Medulla oblongata (tissue), 1 donor: ENCODE measurements around the gene BCKDHA.
"Not testable (repeated sequence)": the region's sequence is repeated elsewhere in the genome, so short reads cannot be mapped to it uniquely, and the experiment has no call there.

Experiments used
- DNase-seq: peaks from one replicate; pipeline ENCODE4 v3.0.0-alpha.2; 2015; ENCODE audit errors: extremely low spot score

The BCKDHA gene

DNA sequence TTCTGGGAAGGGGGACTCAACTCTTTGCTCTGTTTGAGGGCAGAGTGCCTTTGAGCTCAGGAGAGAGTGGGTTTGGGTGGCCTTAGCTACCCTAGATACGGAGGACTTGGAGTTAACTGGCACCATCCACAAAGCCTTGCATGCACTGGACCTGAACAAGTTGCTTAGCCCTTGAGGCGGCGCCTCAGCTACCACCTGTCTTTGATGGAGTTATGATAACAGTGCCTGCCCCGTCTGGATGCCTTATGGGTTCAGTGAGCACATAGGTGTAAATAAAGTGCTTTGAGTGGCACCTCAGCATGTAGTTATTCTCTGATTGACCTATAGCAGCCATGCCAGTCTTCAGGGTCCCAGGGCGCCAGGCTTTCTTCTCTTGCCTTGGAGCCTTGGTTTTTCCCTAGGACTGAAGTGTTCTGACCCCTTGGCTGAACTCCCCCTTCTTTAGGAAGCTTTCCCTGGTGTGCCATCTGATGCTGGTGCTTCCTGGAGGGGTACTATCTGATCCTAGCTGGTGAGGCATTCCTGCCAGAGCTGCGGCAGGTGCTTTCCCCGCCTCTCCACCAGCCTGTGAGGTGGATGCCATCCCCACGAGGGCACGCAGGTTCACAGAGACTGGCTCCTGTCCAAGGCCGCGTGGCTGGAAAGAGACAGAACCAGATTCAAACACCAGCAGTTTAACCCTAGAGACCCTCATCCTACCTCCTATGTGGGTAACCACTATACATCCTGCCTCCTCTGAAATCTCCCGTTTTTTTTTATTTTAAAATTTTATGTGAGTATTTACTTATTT, 5.8 kb downstream of the BCKDHA start:
- DNase-seq, result no peak

DNA sequence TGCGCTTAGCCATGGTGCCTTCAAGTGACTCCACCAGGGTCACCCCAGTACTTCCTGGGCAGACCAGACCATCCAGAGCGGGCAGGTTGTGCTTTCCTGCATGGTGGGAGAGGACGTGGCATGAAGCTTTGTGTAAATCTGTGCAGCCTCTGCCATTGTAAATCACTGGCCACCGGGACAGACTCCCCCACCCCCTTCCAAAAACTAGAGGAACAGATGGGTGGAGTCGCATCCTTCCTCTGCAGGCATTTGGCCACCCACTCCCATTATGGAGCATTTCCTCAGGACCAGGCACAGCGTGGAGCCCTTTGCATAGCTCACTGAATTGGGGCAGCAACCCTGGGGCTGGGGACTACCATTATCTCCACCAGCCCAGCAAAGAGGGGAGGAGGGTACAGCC, 8.2 kb downstream of the BCKDHA start:
- DNase-seq, result no peak

DNA sequence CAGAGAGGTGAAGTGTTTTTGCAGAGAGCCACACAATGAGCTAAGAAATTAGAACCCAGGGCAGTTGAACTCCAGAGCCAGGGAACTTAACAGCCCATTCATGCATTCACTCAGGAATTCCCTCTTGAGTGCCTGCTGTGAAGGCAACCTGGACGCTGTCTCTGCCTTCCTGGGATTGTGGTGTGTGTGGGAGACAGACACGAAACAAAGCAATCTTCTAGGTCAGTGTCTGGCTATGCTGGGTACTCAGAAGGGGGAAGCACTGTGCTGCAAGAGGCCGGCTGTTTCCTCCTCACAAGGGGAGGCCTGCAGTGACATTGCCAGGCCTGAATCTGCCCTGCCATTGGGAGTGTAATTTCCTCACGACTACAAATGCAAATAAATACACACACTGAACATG, 9.7 kb downstream of the BCKDHA start:
- peak; percentile 21 for DNase-seq

DNA sequence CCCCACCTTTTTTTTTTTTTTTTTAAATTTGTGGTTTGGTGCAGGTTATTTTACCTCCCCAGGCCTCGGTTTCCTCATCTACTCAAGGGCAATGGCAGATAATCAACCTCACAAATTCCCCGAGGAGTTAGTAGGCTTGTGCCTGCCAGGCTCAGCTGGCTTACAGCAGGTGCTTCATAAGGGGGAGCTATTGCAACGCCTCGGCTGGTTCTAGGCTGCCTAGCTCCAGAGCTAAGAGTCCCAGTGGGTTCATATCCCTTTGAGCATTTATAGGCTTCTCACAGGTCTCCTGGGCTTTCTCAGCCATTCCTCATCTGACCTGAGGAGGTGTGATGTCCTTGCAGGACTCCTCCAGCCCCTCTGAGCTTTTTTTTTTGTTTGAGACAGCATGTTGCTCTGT, 10.6 kb downstream of the BCKDHA start:
- DNase-seq, result no peak

DNA sequence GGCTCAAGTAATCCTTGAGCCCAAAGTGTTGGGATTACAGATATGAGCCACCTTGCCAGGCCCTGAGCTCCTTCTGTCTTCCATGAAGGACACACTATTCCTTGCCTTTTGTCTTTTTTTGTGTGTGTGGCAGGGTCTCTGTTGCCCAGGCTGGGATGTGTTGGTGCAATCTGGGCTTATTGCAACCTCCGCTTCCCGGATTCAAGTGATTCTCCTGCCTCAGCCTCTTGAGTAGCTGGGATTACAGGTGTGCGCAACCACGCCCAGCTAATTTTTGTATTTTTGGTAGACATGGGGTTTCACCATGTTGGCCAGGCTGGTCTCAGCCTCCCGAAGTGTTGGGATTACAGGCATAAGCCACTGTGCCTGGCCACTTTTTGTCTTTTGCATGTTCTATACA, 11.2 kb downstream of the BCKDHA start:
- not testable (repeated sequence) for DNase-seq

DNA sequence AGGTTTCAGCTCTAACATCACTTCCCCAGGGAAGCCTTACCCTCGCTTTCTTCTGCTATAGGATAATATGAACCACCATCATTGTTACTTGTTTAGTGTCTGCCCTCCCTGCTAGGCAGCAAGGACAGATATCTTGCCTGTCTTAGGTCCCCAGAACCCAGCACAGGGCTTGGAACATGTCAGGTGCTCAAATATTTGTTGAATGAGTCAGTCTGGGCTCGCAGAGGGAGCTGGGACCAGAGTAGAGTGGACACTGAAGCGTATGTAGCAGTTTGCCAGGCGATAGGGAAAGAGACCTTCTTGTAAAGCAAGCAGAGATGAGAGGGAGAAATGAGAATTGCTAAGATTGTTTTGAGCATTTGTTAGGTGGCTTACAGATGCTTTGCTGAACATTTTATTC, 11.7 kb downstream of the BCKDHA start:
- DNase-seq, result no peak

DNA sequence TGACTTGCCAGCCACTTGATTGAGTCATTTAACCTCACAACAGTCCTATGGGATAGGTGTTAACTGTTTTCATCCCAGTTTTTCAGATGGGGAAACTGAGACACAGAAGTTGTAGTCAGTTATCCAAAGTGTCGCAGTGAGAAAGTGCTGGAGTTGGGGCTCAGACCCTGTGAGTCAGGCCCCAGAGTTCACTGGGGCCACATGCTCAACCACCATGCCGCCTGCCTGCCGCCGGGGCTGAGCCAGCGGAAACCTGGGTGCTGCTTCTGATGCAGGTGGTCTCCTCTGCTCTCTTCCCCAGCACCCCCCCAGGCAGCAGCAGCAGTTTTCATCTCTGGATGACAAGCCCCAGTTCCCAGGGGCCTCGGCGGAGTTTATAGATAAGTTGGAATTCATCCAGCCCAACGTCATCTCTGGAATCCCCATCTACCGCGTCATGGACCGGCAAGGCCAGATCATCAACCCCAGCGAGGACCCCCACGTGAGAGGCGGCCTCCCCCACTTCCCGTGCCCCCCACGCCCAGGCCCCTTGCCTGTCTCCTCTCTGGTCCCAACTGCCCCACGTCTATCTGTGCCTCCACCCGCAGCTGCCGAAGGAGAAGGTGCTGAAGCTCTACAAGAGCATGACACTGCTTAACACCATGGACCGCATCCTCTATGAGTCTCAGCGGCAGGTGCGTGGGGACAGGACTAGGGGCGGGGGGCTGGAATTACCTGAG, 12.9 kb downstream of the BCKDHA start:
- no peak for DNase-seq

DNA sequence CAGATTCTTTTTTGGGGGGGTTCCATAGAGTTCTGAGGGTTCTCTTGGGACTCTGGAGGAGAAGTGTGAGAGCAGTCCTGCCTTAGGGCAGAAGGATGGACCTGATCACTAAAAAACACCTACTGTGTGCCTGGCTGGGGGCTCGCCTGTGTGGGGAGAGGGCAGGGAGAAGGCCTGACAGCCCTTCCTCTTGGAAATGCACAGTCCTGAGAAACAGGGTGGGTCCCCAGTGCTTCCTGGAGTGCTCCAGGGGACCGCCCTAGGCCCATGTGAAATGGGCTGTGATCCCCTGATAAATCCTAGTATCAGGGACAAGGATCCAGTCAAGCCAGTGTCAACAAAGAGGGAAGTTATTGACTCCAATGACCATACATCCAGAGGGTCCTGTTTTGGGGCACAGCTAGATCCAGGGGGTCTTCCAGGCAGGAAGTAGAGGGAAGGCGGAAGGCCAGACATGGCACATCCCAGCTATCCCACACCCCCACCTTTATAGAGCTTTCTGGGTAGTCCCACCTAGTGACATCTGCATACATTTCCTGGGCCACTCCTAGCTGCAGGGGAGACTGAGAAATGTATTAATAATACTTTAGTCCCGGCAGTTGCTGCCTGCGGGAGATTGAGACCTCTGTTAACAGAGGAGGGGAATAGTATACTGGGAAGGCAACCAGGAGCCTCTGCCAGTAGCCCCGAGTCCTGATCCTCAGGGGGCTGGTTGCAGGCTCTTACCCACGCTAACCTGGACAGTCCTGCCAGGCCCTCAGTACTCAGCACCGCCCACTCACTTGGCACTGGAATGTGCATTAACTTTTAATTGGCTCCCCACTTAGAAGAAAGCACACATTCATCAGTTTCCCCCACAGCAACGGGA, 13.7 kb downstream of the BCKDHA start:
- DNase-seq, result no peak

DNA sequence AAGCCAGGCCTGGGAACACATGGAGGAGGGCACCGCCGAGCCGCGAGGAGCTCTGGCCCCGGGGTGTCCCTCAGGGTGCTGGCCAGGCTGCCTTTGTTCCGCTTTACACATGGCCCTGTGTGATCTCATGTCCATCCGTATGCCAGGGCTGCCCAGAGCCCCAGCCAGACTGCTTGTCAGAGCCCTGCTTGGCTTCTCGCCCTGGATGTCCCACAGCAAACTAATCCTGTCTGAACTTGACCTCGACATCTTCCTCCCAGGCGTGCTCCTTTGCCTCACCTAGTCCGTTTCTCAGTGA, 14.3 kb downstream of the BCKDHA start:
- peak; percentile 55 for DNase-seq

DNA sequence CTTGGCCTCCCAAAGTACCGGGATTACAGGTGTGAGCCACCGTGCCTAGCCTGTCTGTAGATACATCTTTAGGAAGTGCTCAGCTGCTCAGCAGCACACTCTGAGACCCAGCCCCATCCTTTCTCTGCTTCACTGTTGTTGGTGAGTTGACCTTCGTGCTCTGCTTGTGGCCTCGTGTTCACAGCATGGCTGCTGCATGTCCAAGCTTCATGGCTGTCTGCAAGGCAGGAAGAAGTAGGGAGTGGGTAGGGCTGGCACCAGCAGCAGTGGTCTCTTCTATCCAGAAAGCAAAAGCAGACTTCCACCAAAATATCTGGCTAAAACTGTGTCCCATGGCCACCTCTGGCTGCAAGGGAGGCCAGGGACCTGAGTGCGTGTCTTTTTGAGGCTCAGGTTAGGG, 15.3 kb downstream of the BCKDHA start:
- DNase-seq, result no peak

DNA sequence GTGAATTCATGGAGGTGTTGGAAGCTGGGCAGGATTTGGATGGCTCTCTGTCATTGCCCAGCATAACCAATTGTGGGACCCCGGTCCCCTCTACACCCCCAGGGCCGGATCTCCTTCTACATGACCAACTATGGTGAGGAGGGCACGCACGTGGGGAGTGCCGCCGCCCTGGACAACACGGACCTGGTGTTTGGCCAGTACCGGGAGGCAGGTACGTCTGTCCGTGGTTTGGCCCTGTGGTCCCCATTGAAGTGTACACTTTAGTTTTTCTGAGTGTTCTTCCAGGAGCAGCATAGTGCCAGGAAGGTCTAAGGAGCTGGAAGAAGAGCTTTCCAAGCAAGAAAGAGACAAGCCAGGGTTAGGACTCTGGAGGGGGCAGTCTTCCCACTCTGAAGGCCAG, 16.3 kb downstream of the BCKDHA start:
- DNase-seq, result no peak

DNA sequence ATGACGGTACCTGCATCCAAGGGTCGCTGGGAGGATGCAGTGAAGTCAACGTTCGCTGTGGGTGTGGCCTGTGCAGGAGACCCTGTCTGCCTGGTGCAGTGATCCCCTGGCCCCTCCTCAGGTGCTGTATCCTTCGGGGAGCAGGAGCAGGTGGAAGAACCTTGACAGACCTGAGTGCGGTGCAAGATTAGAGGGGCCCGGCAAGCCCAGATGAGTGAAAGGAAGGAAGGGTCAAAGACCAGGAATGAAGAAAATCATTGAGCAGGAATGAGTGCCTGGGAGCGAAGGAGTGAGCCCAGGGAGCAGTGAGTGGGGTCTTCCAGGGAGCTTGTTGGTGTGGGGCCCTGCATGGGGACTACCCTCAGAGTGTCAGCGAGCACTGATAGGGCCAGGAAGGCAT, 16.8 kb downstream of the BCKDHA start:
- DNase-seq, result no peak

DNA sequence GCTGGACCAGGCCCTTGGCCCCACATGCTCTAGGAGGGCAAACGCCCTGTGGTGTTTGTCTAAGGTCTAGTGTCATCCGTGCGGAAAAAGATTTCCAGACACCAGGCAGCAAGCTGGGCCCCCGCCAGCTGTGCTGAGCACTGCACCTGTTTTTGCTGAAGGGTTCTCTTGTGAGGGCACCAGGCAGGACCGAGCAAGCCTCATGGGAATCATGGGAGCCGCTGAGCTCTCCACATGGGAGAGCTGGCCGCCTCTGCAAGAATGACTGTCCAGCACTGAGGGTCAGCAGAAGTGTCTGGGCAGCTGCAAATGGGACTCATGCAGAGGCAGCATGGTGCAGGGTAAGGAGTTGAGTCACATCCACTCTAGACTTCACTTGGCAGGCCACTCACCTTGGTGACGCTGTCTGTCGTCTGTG, 17.5 kb downstream of the BCKDHA start:
- no peak for DNase-seq

DNA sequence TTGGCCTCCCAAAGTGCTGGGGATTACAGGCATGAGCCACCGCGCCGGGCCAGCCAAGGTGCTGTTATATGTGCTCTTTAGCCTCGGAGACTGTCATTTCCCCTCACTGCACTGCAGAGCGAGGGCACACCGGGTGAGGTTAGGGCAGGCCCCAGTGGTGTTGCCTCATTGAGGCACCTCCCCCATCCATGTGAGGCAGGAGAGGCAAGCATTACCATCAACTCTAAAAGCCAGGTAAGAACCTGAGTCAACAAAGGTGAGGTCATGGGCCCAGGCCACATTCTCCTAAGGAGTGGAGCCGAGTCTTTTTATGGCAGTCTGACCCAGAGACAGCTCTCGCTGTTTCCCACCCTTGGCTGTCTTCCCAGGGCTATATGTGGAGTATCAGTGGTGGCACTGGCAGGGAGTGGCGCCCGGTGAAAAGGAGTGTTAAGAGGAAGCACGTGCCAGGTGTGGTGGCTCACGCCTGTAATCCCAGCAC, 18.6 kb downstream of the BCKDHA start:
- DNase-seq, result no peak

DNA sequence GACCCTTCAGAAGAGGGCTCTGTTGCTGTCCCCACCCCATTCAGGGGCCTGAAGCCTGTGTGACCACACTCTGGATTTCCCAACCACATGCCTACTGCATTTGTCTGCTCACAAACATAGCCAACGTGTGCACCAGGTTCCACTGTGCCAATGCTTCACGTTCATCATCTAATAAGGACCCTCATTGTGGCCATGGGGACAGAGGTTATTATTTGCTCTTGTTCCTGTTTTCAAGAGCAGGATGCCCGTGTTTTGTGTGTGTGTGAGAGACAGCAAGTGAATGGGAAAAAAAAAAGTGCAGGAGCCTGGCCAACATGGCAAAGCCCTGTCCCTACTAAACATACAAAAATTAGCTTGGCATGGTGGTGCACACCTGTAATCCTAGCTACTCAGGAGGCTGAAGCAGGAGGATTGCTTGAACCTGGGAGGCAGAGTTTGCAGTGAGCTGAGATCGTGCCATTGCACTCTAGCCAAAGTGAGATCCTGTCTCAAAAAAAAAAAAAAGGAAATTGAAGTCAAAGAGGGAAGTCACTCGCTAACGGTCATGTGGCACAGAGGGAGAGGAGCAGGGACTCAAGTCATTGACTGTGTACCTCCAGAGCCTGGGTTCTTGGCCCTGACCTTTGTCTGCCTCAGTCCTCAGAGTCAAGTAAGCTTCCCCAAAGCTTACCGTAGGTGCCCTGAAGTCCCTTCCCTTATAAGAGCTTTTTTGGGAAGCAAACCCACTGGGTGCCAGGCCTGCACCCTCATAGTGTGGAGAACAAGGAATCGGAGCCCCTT, 22.7 kb downstream of the BCKDHA start:
- DNase-seq, result peak; percentile 74

DNA sequence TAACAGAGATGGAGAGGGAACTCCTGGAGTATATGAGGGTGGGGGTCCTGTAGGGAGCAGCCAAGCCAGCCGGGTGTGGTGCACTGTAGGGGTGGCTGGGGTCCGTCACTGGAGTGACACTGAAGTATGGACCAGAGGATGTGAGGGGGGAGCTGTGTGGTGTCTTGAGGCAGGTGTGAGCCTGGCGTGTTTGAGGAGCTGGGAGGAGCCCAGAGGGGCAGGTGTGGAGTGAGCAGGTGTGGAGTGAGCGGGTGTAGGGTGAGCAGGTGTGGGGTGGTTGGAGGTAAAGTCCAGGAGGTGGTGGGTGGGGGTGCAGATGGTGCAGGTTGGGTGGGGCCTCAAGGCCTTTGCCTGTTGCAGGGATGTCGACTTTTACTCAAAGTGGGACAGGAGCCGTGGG, 23.7 kb downstream of the BCKDHA start:
- no peak for DNase-seq

DNA sequence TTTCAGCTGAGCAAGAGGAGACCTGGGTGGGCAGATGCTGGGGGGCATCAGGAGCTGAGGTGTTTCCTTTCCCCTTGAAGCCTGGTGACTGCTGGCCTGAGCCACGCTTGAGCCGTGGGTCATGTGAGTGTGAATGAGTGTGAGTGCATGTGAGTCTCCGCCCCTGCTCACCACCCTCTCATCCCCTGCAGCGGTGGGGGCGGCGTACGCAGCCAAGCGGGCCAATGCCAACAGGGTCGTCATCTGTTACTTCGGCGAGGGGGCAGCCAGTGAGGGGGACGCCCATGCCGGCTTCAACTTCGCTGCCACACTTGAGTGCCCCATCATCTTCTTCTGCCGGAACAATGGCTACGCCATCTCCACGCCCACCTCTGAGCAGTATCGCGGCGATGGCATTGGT, 24.4 kb downstream of the BCKDHA start:
- DNase-seq, result no peak

DNA sequence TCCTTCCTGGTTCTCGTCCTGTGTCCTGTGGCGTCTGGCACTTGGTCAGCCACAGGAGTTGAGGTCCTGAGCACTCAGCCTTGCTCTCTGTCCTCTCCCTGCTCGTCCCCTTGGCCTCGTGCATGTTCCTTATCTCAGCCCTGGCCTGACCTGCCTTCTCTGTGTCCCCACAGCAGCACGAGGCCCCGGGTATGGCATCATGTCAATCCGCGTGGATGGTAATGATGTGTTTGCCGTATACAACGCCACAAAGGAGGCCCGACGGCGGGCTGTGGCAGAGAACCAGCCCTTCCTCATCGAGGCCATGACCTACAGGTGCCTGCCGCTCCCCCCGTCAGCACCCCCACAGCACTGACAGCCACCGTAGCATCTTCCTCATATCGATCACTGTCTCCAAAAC, 24.8 kb downstream of the BCKDHA start:
- no peak for DNase-seq

DNA sequence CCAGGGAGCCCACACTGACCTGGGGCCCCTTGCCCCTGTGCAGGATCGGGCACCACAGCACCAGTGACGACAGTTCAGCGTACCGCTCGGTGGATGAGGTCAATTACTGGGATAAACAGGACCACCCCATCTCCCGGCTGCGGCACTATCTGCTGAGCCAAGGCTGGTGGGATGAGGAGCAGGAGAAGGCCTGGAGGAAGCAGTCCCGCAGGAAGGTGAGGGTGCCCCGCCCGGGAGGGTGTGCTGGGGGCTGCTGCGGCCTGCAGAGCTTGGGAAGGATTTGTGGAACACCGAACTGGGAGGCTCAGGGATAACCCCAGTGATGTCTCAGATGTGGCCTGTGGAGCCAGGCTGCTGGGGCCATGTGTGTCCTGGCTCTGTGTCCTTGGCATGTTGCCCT, 25.3 kb downstream of the BCKDHA start:
- DNase-seq, result no peak

DNA sequence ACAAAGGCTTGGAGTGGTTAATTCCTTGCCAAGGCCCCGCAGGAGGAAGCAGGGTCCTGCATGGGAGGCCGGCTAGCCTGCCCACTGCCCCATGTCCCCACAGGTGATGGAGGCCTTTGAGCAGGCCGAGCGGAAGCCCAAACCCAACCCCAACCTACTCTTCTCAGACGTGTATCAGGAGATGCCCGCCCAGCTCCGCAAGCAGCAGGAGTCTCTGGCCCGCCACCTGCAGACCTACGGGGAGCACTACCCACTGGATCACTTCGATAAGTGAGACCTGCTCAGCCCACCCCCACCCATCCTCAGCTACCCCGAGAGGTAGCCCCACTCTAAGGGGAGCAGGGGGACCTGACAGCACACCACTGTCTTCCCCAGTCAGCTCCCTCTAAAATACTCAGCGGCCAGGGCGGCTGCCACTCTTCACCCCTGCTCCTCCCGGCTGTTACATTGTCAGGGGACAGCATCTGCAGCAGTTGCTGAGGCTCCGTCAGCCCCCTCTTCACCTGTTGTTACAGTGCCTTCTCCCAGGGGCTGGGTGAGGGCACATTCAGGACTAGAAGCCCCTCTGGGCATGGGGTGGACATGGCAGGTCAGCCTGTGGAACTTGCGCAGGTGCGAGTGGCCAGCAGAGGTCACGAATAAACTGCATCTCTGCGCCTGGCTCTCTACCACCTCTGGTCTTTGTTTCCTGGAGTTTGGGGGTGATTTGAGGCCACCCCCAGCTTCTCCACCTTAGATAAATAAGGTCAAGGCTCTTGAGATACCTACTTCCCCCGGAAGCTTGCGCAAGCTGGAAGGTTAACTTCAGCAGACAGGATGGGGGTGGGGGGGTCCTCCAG, 26.9 kb downstream of the BCKDHA start:
- DNase-seq, result no peak
